Measurements from ENCODE around the gene RPRD1A. TPM values are rescaled to one million over a fixed set of nuclear protein-coding genes. Genes with fewer than 3 reads are reported as not detected.
"Not testable (repeated sequence)": the region's sequence is repeated elsewhere in the genome, so short reads cannot be mapped to it uniquely, and the experiment has no call there.

The RPRD1A gene
- total RNA-seq, 3 donors from 2014 or later, result 31.7 to 64.5 (median 38.7) TPM

- H3K4me1 ChIP-seq (ENCODE audit: low read depth), result no peaks in the 10 kb centered on the region
- DNase-seq (no peak), ATAC-seq (peak; percentile 64)
- peaks cover 2% of the 10 kb centered on the region for H3K9me3 ChIP-seq
- no peaks in the 10 kb centered on the region for H3K36me3 ChIP-seq (ENCODE audit: low read depth)
- H3K4me3 ChIP-seq, result no peak overlapping the region
- intact Hi-C loops (cut with DNase I, micrococcal nuclease), result no loop called here
- no peak for TF ChIP-seq CTCF (IDR thresholded peaks at IDR 0.05)
Observed at GRCh38 chr18:36075862-36076587, 8.7 kb upstream of the RPRD1A start.

GRCh38 chr18:36074435-36074834 is 7.1 kb upstream of the RPRD1A start:
- no peak overlapping the region for H3K4me3 ChIP-seq
- ATAC-seq (no peak), DNase-seq (no peak)
- H3K36me3 ChIP-seq (ENCODE audit: low read depth), result no peaks in the 10 kb centered on the region
- H3K9me3 ChIP-seq, result no peaks in the 10 kb centered on the region
- TF ChIP-seq CTCF (IDR thresholded peaks at IDR 0.05), result no peak
- no peaks in the 10 kb centered on the region for H3K4me1 ChIP-seq (ENCODE audit: low read depth)
- intact Hi-C loops (cut with DNase I, micrococcal nuclease), result no loop called here

- DNase-seq, result no peak
- Histone ChIP-seq H3K4me1 (ENCODE audit: low read depth) (no peaks in the 10 kb centered on the region), H3K9me3 (no peaks in the 10 kb centered on the region), H3K36me3 (ENCODE audit: low read depth) (no peaks in the 10 kb centered on the region), H3K4me3 (no peak overlapping the region)
- TF ChIP-seq CTCF (IDR thresholded peaks at IDR 0.05), result no peak
- intact Hi-C loops (cut with DNase I, micrococcal nuclease), result no loop called here
- ATAC-seq, result no peak
Observed at GRCh38 chr18:36073676-36074075, 6.3 kb upstream of the RPRD1A start.

GRCh38 chr18:36072406-36072805 is 5.0 kb upstream of the RPRD1A start:
- intact Hi-C loops (cut with DNase I, micrococcal nuclease); H3K4me3 ChIP-seq; H3K9me3 ChIP-seq; ATAC-seq; H3K4me1 ChIP-seq (ENCODE audit: low read depth); H3K36me3 ChIP-seq (ENCODE audit: low read depth); DNase-seq: not testable (repeated sequence)

- peak overlapping the region; percentile 75 for H3K4me3 ChIP-seq
- intact Hi-C loops (cut with DNase I, micrococcal nuclease), result no loop called here
- H3K9me3 ChIP-seq, result no peaks in the 10 kb centered on the region
- peaks cover 9% of the 10 kb centered on the region for H3K4me1 ChIP-seq (ENCODE audit: low read depth)
- TF ChIP-seq CTCF (IDR thresholded peaks at IDR 0.05), result no peak
- ATAC-seq, result no peak
- no peak for DNase-seq
- H3K36me3 ChIP-seq (ENCODE audit: low read depth), result no peaks in the 10 kb centered on the region
Observed at GRCh38 chr18:36066686-36067054, 689 bp downstream of the RPRD1A start.

- intact Hi-C loops (cut with DNase I, micrococcal nuclease), result no loop called here
Observed at GRCh38 chr18:36066001-36066400, 1.4 kb downstream of the RPRD1A start.

GRCh38 chr18:36064809-36065079 is 2.6 kb downstream of the RPRD1A start:
- H3K4me3 ChIP-seq; H3K4me1 ChIP-seq (ENCODE audit: low read depth); ATAC-seq; H3K9me3 ChIP-seq; H3K36me3 ChIP-seq (ENCODE audit: low read depth); DNase-seq; intact Hi-C loops (cut with DNase I, micrococcal nuclease): not testable (repeated sequence)

More at GRCh38 chr18:36066001-36066400, 1.4 kb downstream of the RPRD1A start:
- Histone ChIP-seq H3K4me1 (ENCODE audit: low read depth) (peaks cover 9% of the 10 kb centered on the region), H3K36me3 (ENCODE audit: low read depth) (no peaks in the 10 kb centered on the region), H3K4me3 (no peak overlapping the region), H3K9me3 (no peaks in the 10 kb centered on the region)
- no peak for DNase-seq
- ATAC-seq, result no peak
- no peak for TF ChIP-seq CTCF (IDR thresholded peaks at IDR 0.05)
